ENCODE data around the gene CTNNBIP1. TPM values are rescaled to one million over a fixed set of nuclear protein-coding genes. Genes with fewer than 3 reads are reported as not detected.

The CTNNBIP1 gene
- total and polyA plus RNA-seq, 2 of the 8 experiments (the other 6 are each of a cell fraction or from before 2014, with no cell fraction given) = 40.9 to 46.6 TPM

DNA sequence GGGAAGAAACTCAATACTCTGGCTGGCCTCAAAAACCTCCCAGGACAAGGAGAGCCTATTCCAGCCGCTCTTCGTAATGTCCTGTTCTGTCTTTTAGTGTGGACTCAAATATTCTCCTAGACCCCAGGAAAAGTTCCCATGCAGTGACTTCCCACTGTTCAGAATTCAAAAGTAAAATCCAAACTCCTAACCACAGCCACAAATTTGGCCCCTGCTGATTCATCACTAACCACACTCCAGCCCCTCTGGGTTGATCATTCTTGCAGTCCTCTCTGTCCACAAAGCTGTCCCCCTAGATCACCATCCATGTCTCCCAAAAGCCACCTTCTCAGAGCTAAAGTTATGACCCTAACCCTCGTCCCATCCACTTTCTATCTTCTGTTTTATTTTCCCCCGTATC, 5.1 kb downstream of the CTNNBIP1 start:
- no peak overlapping the region for H3K4ac ChIP-seq (replicated peaks; ENCODE audit: insufficient read length, low read depth, low read length)
- peaks cover 2 to 6% (median 4%) of the 10 kb centered on the region in 4 experiments; a peak in 5 of 7 replicates for H3K4me1 ChIP-seq (replicated peaks in 1 of 4; ENCODE audit: control insufficient read depth in 3 of 4, insufficient read depth in 4 of 4, low read length in 3 of 4)
- H3K56ac ChIP-seq (replicated peaks; ENCODE audit: insufficient read length, low read depth, low read length) = no peak overlapping the region
- no peak overlapping the region for H3K23ac ChIP-seq (ENCODE audit: insufficient read length)
- no peak overlapping the region for H3K27ac ChIP-seq (ENCODE audit: low read depth, low read length)
- H2BK12ac ChIP-seq (ENCODE audit: low read depth, low read length) = no peak overlapping the region
- H2AK5ac ChIP-seq (ENCODE audit: low read depth, low read length) = no peak overlapping the region
- H3K79me2 ChIP-seq (ENCODE audit: control insufficient read depth in 1 of 2, insufficient read depth in 2 of 2, low read length in 2 of 2) = peaks cover 7 to 34% of the 10 kb centered on the region in 2 experiments; a peak in 2 of 4 replicates
- H3K18ac ChIP-seq (ENCODE audit: extremely low read depth, low read length) = no peak overlapping the region
- TF ChIP-seq RAD21 (IDR thresholded peaks at IDR 0.05 in 1 of 2, conservative IDR thresholded peaks at IDR 0.05 in 1 of 2; ENCODE audit: low read depth in 2 of 2, low read length in 2 of 2) = no peak
- TF ChIP-seq HDAC6 (IDR thresholded peaks at IDR 0.05; ENCODE audit: low read depth, low read length) = no peak
- TF ChIP-seq SP2 (IDR thresholded peaks at IDR 0.05; ENCODE audit: low read length) = no peak
- no peak for TF ChIP-seq JUND (IDR thresholded peaks at IDR 0.05; ENCODE audit: low read length)
- TF ChIP-seq POLR2A (IDR thresholded peaks at IDR 0.05; ENCODE audit: control extremely low read depth in 1 of 2, low read depth in 2 of 2, low read length in 2 of 2) = no peak
- TF ChIP-seq MAX (IDR thresholded peaks at IDR 0.05) = no peak
- no peak overlapping the region; a peak in 1 of 7 replicates for H3K9ac ChIP-seq (replicated peaks in 1 of 4; ENCODE audit: extremely low read depth in 1 of 4, low read depth in 3 of 4, low read length in 3 of 4)
- DNase-seq (ENCODE audit: low read depth in 1 of 2, low spot score in 2 of 2) = no peak
- no peak overlapping the region for H3K14ac ChIP-seq (ENCODE audit: insufficient read length)
- H3K23me2 ChIP-seq (ENCODE audit: low read depth, low read length) = peaks cover 6% of the 10 kb centered on the region; the same call in 1 of the 2 replicates
- H3K4me3 ChIP-seq (ENCODE audit: extremely low read depth in 1 of 4, insufficient read depth in 2 of 4, low read depth in 3 of 4, low read length in 4 of 4) = no peak overlapping the region
- H3K36me3 ChIP-seq (ENCODE audit: control insufficient read depth in 2 of 4, insufficient read depth in 4 of 4, low read length in 3 of 4) = no peaks in the 10 kb centered on the region
- H2BK15ac ChIP-seq (ENCODE audit: low read length) = no peak overlapping the region
- no peaks in the 10 kb centered on the region for H3K9me3 ChIP-seq (ENCODE audit: insufficient read depth in 2 of 2, low read depth in 1 of 2, low read length in 1 of 2)
- no peak overlapping the region for H2BK120ac ChIP-seq (replicated peaks; ENCODE audit: low read depth, low read length)
- no peaks in the 10 kb centered on the region for H3K27me3 ChIP-seq (replicated peaks in 1 of 4; ENCODE audit: control insufficient read depth in 3 of 4, extremely low read depth in 1 of 4, insufficient read depth in 3 of 4, low read length in 3 of 4)
- peaks cover 0 to 7% of the 10 kb centered on the region in 2 experiments for H4K20me1 ChIP-seq (replicated peaks in 1 of 2; ENCODE audit: control insufficient read depth in 1 of 2, insufficient read depth in 2 of 2, low read length in 2 of 2)
- ChIA-PET POLR2A (ENCODE audit: partially characterized antibody) (interaction anchor here (0.9 to 1.4 kb wide), 3 partner anchors 15 to 21 kb away, joined by 3 to 5 read pairs (median 4); no protein-coding TSS in a partner anchor), CTCF (ENCODE audit: partially characterized antibody) (interaction anchor here (0.6 to 3.3 kb wide), 11 partner anchors 11 to 1458 kb away, joined by 3 to 13 read pairs (median 4); no protein-coding TSS in a partner anchor)
- no peak overlapping the region for H2BK20ac ChIP-seq (ENCODE audit: low read length)
- no peak overlapping the region for H4K91ac ChIP-seq (replicated peaks; ENCODE audit: insufficient read length, low read length)
- WGBS, 2 experiments (ENCODE audit: extremely low coverage in 1 of 2, insufficient coverage in 1 of 2, insufficient read length in 1 of 2, insufficient replicate concordance in 2 of 2, low coverage in 1 of 2, low lambda C conversion rate in 2 of 2, missing lambda C conversion rate in 1 of 2) = 95 to 100% methylated on average over 2 to 4 of the region's 4 CpGs
- H4K8ac ChIP-seq (ENCODE audit: extremely low read depth, insufficient read depth, low read length) = no peak overlapping the region
- no peak overlapping the region for H4K5ac ChIP-seq (ENCODE audit: insufficient read length, low read depth, low read length)
- no peak overlapping the region for H3K4me2 ChIP-seq (ENCODE audit: insufficient read depth in 1 of 2, low read depth in 2 of 2, low read length in 2 of 2)
- H3K79me1 ChIP-seq (ENCODE audit: low read depth, low read length) = peaks cover 13% of the 10 kb centered on the region
- no peak overlapping the region for H2BK5ac ChIP-seq (ENCODE audit: low read depth, low read length)
- H2AFZ ChIP-seq (ENCODE audit: low read length) = no peak overlapping the region
- FAIRE-seq = no peak
